C4-2B (cell line): ENCODE measurements around the gene NIPAL3.

ENCODE experiments used
- CTCF ChIP-seq: fragments of 450-650 bp; conservative IDR thresholded peaks from 2 replicates; pipeline ENCODE4 v1.5.1; 2017; ENCODE audit warnings: mild to moderate bottlenecking
- ZFX ChIP-seq: fragments of 450-650 bp; IDR thresholded peaks from 2 replicates; pipeline ENCODE4 v1.6.1; 2017

- TF ChIP-seq CTCF (no peak), ZFX (no peak)
Observed at GRCh38 chr1:24502709-24503058, 87.1 kb downstream of the NIPAL3 start, which contains the start of gene RCAN3.
